Transverse colon (tissue), 4 donors: ENCODE results near the gene EIF2AK2.

Experiments used
- EP300 ChIP-seq: sonication (generic); formaldehyde crosslinking; IDR thresholded peaks from one replicate; pipeline ENCODE4 v1.6.1; 2017; ENCODE audit warnings: antibody characterized with exemption, low read depth
- POLR2A ChIP-seq: fragments of 450-650 bp; IDR thresholded peaks from one replicate; pipeline ENCODE4 v1.6.1; 2016; ENCODE audit warnings: antibody characterized with exemption, mild to moderate bottlenecking, moderate library complexity
- POLR2AphosphoS5 ChIP-seq, 3 donors: sonication (generic); formaldehyde crosslinking; IDR thresholded peaks; one replicate each; pipeline ENCODE4 v1.6.1; 2016; ENCODE audit warnings: antibody characterized with exemption in 3 of 3
- TF ChIP-seq, protein P1 (sequence below), 5 experiments: fragments of 200-600 bp in 3 of 5; fragments of 450-650 bp in 2 of 5; sonication (generic) in 3 of 5; IDR thresholded peaks; 1 replicate in 2 of 5; 2 replicates in 3 of 5; pipeline ENCODE4 v1.5.1; 2016 to 2017; ENCODE audit warnings: antibody characterized with exemption in 5 of 5, inconsistent platforms in 3 of 5, mild to moderate bottlenecking in 2 of 5, moderate library complexity in 1 of 5

DNA sequence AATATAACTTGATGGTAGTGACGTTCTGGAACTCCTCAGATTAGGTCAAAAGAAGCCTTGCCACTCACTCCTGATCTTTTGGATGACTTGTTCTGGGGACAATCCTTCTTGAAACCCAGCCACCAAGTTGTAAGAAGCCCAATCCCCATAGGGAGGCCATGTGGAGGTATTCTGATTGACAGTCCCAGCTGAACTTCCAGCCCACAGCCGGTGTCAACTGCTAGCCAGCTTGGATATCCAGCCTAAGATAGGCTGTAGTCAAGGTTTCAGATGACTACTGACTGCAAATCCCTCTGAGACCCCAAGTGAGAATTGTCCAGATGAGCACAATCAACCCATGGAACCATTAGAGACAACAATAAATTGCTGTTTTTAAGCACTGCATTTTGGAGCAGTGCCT is 31.4 kb downstream of the EIF2AK2 start:
- TF ChIP-seq, protein P1, sequence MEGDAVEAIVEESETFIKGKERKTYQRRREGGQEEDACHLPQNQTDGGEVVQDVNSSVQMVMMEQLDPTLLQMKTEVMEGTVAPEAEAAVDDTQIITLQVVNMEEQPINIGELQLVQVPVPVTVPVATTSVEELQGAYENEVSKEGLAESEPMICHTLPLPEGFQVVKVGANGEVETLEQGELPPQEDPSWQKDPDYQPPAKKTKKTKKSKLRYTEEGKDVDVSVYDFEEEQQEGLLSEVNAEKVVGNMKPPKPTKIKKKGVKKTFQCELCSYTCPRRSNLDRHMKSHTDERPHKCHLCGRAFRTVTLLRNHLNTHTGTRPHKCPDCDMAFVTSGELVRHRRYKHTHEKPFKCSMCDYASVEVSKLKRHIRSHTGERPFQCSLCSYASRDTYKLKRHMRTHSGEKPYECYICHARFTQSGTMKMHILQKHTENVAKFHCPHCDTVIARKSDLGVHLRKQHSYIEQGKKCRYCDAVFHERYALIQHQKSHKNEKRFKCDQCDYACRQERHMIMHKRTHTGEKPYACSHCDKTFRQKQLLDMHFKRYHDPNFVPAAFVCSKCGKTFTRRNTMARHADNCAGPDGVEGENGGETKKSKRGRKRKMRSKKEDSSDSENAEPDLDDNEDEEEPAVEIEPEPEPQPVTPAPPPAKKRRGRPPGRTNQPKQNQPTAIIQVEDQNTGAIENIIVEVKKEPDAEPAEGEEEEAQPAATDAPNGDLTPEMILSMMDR (IDR thresholded peaks at IDR 0.05): no peak
- no peak for TF ChIP-seq POLR2AphosphoS5 (IDR thresholded peaks at IDR 0.05)
- no peak for TF ChIP-seq EP300
- TF ChIP-seq POLR2A: no peak
